ENCODE measurements around the gene EGFLAM. TPM values are rescaled to one million over a fixed set of nuclear protein-coding genes. Genes with fewer than 3 reads are reported as not detected.

EGFLAM gene
- total RNA-seq, 4 donors from 2014 or later, result 6.6 to 13.6 (median 9.8) TPM

DNA sequence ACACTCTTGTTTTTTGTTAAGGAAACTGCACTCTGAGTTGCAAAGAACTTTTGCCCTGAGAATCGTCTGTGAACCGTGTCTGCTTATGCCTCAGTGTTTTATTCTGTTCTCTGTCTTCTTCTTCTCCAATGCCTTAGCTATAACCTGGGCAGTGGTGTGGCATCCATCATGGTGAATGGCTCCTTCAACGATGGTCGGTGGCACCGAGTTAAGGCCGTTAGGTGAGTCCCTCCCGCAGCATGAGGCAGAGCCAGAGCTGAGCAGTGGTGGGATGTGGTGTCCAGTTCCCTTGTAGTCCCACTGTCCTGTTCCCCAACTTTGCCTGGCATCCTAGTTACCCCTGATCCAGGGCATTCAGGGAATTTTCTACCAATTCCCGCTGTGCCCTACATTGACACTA is 199.8 kb downstream of the EGFLAM start:
- 98% methylated on average over 8 of the region's 8 CpGs for WGBS
- peak; percentile 68 for DNase-seq (ENCODE audit: extremely low spot score)
- H3K4me3 ChIP-seq, result no peak overlapping the region
- H3K27ac ChIP-seq (replicated peaks in 1 of 4), result no peak overlapping the region
- no peaks in the 10 kb centered on the region for H3K9me3 ChIP-seq
- no peaks in the 10 kb centered on the region for H3K36me3 ChIP-seq
- peaks cover 3 to 9% (median 7%) of the 10 kb centered on the region in 4 donors for H3K4me1 ChIP-seq
- no peak for TF ChIP-seq CTCF (IDR thresholded peaks at IDR 0.05)
- intact Hi-C loops (cut with DNase I), result no loop called here
- H3K27me3 ChIP-seq, result no peaks in the 10 kb centered on the region

DNA sequence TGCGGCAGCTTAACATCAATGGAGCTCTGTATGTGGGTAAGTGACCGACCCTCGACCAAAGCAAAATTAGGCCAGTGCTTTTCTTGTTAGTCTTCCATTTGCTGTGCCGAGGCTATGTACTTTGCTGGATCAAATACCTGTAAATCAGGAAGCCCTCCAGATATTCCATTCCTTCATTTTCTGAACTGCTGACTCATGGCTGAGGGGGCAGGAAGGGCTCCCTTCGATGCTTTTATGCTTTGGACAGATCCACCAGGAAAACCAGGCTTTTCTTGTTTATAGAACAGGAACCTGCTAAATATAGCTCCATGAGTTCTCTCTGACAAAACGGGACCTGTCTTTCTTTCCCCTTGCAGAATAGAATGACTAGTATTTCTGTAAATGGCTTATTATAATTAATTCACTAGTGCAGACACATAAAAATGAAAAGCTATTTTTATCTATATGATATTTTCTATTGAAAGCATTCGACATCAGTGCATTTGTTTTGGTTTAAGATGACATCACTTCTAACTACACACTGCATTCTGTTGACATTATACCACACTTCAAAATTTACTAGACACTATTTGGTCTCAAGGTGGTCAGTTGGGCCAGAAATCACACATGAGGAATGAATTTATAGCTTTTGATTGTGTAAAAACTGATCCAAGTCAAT is 204.7 kb downstream of the EGFLAM start:
- Histone ChIP-seq H3K27ac (replicated peaks in 1 of 4) (peak overlapping the region; percentile 61 to 83 (median 80)), H3K9me3 (no peaks in the 10 kb centered on the region), H3K4me3 (no peak overlapping the region), H3K4me1 (peaks cover 53 to 59% (median 57%) of the 10 kb centered on the region in 4 donors), H3K36me3 (no peaks in the 10 kb centered on the region), H3K27me3 (no peaks in the 10 kb centered on the region)
- peak; percentile 72 for DNase-seq (ENCODE audit: extremely low spot score)
- intact Hi-C loops (cut with DNase I), result no loop called here
- 42% methylated on average over 7 of the region's 7 CpGs for WGBS
- TF ChIP-seq POLR2AphosphoS5 (IDR thresholded peaks at IDR 0.05) (no peak), CTCF (IDR thresholded peaks at IDR 0.05) (no peak), POLR2A (IDR thresholded peaks at IDR 0.05; ENCODE audit: low read depth) (no peak), EP300 (IDR thresholded peaks at IDR 0.05) (peak; percentile 6)

- H3K4me1 ChIP-seq, result peaks cover 60 to 66% (median 64%) of the 10 kb centered on the region in 4 donors
- WGBS, result 38% methylated on average over 10 of the region's 10 CpGs
These were observed 205.5 kb downstream of the EGFLAM start for GRCh38 chr5:38463634-38464521.

GRCh38 chr5:38465061-38465460 is 206.7 kb downstream of the EGFLAM start:
- DNase-seq (ENCODE audit: extremely low spot score), result peak; percentile 70
- Histone ChIP-seq H3K36me3 (no peaks in the 10 kb centered on the region), H3K4me3 (no peak overlapping the region), H3K27ac (replicated peaks in 1 of 4) (peak overlapping the region; percentile 61 to 83 (median 80)), H3K27me3 (no peaks in the 10 kb centered on the region), H3K4me1 (peaks cover 72 to 78% (median 76%) of the 10 kb centered on the region in 4 donors), H3K9me3 (no peaks in the 10 kb centered on the region)
- TF ChIP-seq POLR2AphosphoS5 (IDR thresholded peaks at IDR 0.05), result no peak
- no peak for TF ChIP-seq EP300 (IDR thresholded peaks at IDR 0.05)
- TF ChIP-seq POLR2A (IDR thresholded peaks at IDR 0.05; ENCODE audit: low read depth), result no peak
- no peak for TF ChIP-seq CTCF (IDR thresholded peaks at IDR 0.05)
- WGBS, result 63% methylated on average over 2 of the region's 2 CpGs
- intact Hi-C loops (cut with DNase I), result no loop called here

More at GRCh38 chr5:38463634-38464521, 205.5 kb downstream of the EGFLAM start:
- Histone ChIP-seq H3K36me3 (no peaks in the 10 kb centered on the region), H3K27me3 (no peaks in the 10 kb centered on the region), H3K27ac (replicated peaks in 1 of 4) (peak overlapping the region; percentile 61 to 83 (median 80)), H3K4me3 (no peak overlapping the region), H3K9me3 (no peaks in the 10 kb centered on the region)
- TF ChIP-seq CTCF (IDR thresholded peaks at IDR 0.05), result no peak
- TF ChIP-seq POLR2AphosphoS5 (IDR thresholded peaks at IDR 0.05), result peak; percentile 17 to 39
- intact Hi-C loops (cut with DNase I), result no loop called here
- peak; percentile 82 for DNase-seq (ENCODE audit: extremely low spot score)

All from esophagus muscularis mucosa (tissue), 4 donors.